Naive thymus-derived CD8-positive, alpha-beta T cell (primary cell): Measurements from ENCODE around the gene RAI14. TPM values are rescaled to one million over a fixed set of nuclear protein-coding genes. Genes with fewer than 3 reads are reported as not detected.
"Not testable (repeated sequence)": the region's sequence is repeated elsewhere in the genome, so short reads cannot be mapped to it uniquely, and the experiment has no call there.

Experiments
- ATAC-seq, 2 donors: fragments of 150-1000 bp; cut with Tn5 transposase in 1 of 2; sonication (Bioruptor Pico), chemical (Tn5 transposase) in 1 of 2; 1 replicate in 1 of 2; 2 replicates in 1 of 2; pipeline ENCODE4 v1.10.0; 2021; ENCODE audit warnings: mild to moderate bottlenecking in 2 of 2, moderate library complexity in 2 of 2
- POLR2A ChIA-PET: fragments of 350-600 bp; sonication (Branson Sonifier 250); formaldehyde crosslinking; loops from one replicate; lab custom pipeline; 2021; ENCODE audit warnings: antibody characterized with exemption; lab: Charles Lee
- DNase-seq, 10 donors: peaks; one replicate each; pipeline versions ENCODE4 v3.0.0 to v3.0.0-alpha.2; 2020 to 2022
- H3K27ac Mint-ChIP-seq, 10 donors: one replicate each; pipeline ENCODE4 v1.8.0; 2020 to 2022; ENCODE audit warnings: mild to moderate bottlenecking in 10 of 10, mixed read lengths in 10 of 10, moderate library complexity in 4 of 10, inconsistent platforms in 1 of 10
- H3K27me3 Mint-ChIP-seq, 5 donors: one replicate each; pipeline ENCODE4 v1.8.0; 2021 to 2022; ENCODE audit warnings: mixed read lengths in 5 of 5
- H3K36me3 Mint-ChIP-seq, 3 donors: one replicate each; pipeline ENCODE4 v1.8.0; 2020 to 2022; ENCODE audit warnings: mixed read lengths in 3 of 3, mild to moderate bottlenecking in 2 of 3, inconsistent platforms in 1 of 3
- H3K4me1 Mint-ChIP-seq, 4 donors: one replicate each; pipeline ENCODE4 v1.8.0; 2021 to 2022; ENCODE audit warnings: mixed read lengths in 4 of 4
- H3K4me3 Mint-ChIP-seq, 10 donors: one replicate each; pipeline ENCODE4 v1.8.0; 2020 to 2022; ENCODE audit warnings: mild to moderate bottlenecking in 10 of 10, mixed read lengths in 10 of 10, moderate library complexity in 6 of 10, inconsistent platforms in 1 of 10
- H3K9me3 Mint-ChIP-seq, 9 donors: one replicate each; pipeline ENCODE4 v1.8.0; 2020 to 2022; ENCODE audit warnings: mixed read lengths in 9 of 9, mild to moderate bottlenecking in 3 of 9, inconsistent platforms in 1 of 9, moderate library complexity in 1 of 9
- polyA plus RNA-seq, 3 donors: library from polyadenylated mRNA; unstranded; fragments of 300-500 nt; fragmentation: Illumina TruSeq; gene quantifications; one replicate each; pipeline ENCODE4 v1.2.3, GENCODE V29; 2021
- total RNA-seq, 8 experiments: library from RNA in 2 of 8; stranded (reverse) in 2 of 8; gene quantifications; one replicate each; pipeline ENCODE4 v1.2.3 and lab custom pipeline; 2021 to 2026

The RAI14 gene
- total and polyA plus RNA-seq, 5 experiments from 2014 or later = not detected

DNA sequence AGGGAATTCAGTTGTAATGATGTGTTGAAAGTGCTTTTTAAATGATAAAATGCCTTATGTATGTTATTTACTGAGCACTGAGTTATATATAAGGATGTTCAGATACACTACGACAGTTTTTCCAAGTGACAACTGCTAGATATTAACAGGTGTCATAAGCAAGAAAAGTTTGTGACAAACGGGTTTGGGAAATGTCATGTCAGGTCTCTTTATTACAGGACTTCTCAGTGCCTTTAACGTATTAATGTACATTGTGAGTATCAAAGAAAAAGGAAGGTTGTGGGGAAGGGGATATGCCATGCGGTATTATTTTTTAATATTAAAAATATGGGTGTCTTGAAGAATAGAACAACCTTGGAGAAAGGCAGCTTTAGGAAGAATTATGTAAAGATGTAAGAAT, 56.4 kb downstream of the RAI14 start:
- Mint-ChIP-seq H3K4me3 (no peak overlapping the region), H3K36me3 (no peaks in the 10 kb centered on the region), H3K9me3 (peaks cover 0 to 2% (median 0%) of the 10 kb centered on the region in 9 donors), H3K4me1 (no peaks in the 10 kb centered on the region), H3K27ac (no peak overlapping the region), H3K27me3 (peaks cover 3 to 12% (median 5%) of the 10 kb centered on the region in 5 donors)
- no peak for ATAC-seq
- DNase-seq = no peak
- POLR2A ChIA-PET = interaction anchor here (0.6 kb wide), 1 partner anchor 252 kb away, joined by 3 read pairs; no protein-coding TSS in a partner anchor

DNA sequence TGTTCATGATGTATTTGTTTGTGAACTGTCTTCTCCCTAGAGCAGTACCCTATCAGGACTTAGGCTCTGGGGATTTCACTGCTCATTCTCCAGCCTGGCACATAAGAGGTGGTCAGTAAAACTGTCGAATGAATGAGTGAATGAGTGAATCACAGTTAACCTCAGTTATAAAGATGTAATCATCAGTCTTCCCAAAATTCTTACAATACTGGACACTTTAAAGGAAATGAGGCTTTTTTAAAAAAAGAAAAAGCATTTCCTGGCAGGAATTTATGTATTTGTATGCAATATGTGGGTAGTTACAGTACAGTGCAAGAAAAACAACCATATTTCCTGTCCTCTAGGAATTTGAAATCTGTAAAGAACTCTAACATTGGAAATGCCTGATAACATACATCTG, 59.6 kb downstream of the RAI14 start:
- H3K4me1 Mint-ChIP-seq = no peaks in the 10 kb centered on the region
- no peaks in the 10 kb centered on the region for H3K36me3 Mint-ChIP-seq
- peaks cover 0 to 2% (median 0%) of the 10 kb centered on the region in 9 donors for H3K9me3 Mint-ChIP-seq
- H3K27me3 Mint-ChIP-seq = peaks cover 3 to 17% (median 5%) of the 10 kb centered on the region in 5 donors
- no peak overlapping the region for H3K4me3 Mint-ChIP-seq
- POLR2A ChIA-PET = no interaction called here
- ATAC-seq (no peak), DNase-seq (no peak)
- H3K27ac Mint-ChIP-seq = no peak overlapping the region

DNA sequence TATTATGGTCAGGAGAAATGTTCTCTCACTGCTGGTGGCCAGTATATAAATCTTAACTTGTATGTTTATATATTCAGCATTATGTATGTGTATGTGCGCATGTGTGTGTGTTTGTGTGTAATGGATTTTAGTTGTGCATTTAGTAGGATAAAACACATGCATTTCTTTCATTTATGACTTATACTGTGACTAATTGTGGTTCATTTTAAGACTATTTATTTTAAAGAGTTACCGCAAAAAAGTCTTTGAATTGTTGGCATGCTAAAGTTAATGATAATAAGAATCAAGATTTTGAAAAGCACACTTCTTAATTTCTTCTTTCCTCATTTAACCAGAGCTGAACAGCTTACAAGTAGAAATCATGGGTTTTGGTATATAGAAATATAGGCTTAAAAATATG, 60.9 kb downstream of the RAI14 start:
- ATAC-seq = no peak
- Mint-ChIP-seq H3K27ac (no peak overlapping the region), H3K36me3 (no peaks in the 10 kb centered on the region), H3K4me1 (no peaks in the 10 kb centered on the region), H3K9me3 (peaks cover 0 to 2% (median 0%) of the 10 kb centered on the region in 9 donors), H3K4me3 (no peak overlapping the region), H3K27me3 (peaks cover 4 to 17% (median 5%) of the 10 kb centered on the region in 5 donors)
- no peak for DNase-seq
- POLR2A ChIA-PET = no interaction called here

DNA sequence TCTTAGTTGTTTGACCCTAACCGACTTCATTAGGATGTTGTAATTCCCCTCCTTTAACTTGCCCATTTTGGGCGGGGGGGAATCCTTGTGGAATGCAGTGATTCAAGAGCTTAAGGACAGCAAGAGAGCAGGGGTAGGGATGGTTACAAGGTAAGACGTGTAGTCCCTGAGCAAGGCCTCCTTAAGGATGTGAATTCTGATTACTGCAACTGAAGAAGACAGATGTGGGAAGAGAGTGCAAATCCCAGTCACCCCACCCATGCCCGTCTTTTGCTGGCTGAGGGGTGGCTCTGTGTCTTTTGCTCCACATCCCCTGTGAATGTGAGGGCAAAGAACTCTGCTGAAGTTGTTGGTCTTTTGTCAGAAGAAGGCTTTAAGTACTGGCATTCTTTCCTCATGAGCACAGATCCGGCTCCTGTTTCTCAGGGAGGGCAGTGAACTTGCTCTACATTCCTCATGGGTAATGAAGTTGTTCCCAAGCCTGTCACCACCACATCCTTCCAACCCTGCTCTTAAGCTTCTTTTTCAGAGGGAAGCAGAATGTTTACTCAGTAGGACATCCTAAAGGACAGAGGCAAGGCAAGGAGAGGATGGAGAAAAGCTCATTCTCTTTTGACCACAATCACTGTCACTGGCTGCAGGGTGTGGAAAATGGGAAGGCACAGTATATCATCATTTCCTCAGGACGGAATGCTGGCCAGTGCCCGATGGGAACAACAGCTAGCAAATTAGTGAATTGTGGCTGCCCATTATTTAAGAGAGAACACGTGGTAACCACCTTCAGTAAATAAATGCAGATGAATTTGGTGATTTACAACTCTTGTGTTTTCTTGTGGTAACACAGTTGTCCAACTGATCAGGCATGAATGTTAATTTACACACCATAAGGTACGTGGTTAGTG, 61.5 kb downstream of the RAI14 start:
- Mint-ChIP-seq H3K27ac (no peak overlapping the region), H3K4me3 (no peak overlapping the region), H3K9me3 (peaks cover 0 to 2% (median 0%) of the 10 kb centered on the region in 9 donors), H3K4me1 (no peaks in the 10 kb centered on the region), H3K27me3 (peaks cover 4 to 23% (median 5%) of the 10 kb centered on the region in 5 donors), H3K36me3 (no peaks in the 10 kb centered on the region)
- ATAC-seq (no peak), DNase-seq (no peak)
- POLR2A ChIA-PET = no interaction called here

DNA sequence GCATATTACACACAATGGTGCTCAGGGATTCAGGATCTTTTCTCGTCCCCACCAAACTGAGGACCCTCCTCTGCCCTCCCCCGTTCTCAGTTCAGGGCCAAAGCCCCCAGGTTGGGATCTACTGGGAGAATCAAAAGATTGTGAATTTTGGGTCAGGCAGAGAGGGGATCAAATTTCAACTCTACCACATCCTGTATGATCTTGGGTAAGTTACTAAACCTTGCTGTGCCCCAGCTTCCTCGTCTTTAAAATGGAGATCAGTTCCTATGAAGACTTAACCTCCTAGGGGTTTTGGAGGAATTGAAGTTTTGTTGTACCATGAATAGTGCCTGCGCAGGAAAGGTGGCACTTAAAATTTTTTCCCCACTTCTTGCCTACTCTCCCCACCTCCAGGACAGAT, 62.4 kb downstream of the RAI14 start:
- H3K36me3 Mint-ChIP-seq = no peaks in the 10 kb centered on the region
- no peak overlapping the region for H3K27ac Mint-ChIP-seq
- H3K4me3 Mint-ChIP-seq = no peak overlapping the region
- DNase-seq = no peak
- H3K4me1 Mint-ChIP-seq = no peaks in the 10 kb centered on the region
- POLR2A ChIA-PET = no interaction called here
- no peak for ATAC-seq
- H3K27me3 Mint-ChIP-seq = peaks cover 3 to 19% (median 5%) of the 10 kb centered on the region in 5 donors
- no peaks in the 10 kb centered on the region for H3K9me3 Mint-ChIP-seq

DNA sequence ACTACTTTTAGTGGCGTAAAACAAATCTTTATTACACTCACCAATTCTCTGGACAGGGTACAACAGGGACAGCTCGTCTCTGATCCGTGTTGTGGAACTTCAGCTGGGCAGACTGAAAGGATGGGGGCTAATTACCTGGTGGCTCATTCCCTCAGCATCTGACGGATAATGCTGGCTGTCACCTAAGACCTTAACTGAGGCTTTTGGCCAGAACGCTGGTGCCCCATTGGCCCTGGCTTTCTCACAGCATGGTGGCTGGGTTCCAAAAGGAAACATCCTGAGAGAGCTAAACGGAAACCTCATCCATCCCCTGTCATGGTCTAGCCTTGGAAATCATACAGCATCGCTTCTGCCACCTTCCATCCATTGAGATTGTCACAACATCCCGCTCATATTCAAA, 62.9 kb downstream of the RAI14 start:
- DNase-seq = no peak
- Mint-ChIP-seq H3K4me1 (no peaks in the 10 kb centered on the region), H3K9me3 (no peaks in the 10 kb centered on the region), H3K27me3 (peaks cover 3 to 19% (median 5%) of the 10 kb centered on the region in 5 donors), H3K27ac (no peak overlapping the region), H3K4me3 (no peak overlapping the region), H3K36me3 (no peaks in the 10 kb centered on the region)
- no peak for ATAC-seq
- POLR2A ChIA-PET = no interaction called here

DNA sequence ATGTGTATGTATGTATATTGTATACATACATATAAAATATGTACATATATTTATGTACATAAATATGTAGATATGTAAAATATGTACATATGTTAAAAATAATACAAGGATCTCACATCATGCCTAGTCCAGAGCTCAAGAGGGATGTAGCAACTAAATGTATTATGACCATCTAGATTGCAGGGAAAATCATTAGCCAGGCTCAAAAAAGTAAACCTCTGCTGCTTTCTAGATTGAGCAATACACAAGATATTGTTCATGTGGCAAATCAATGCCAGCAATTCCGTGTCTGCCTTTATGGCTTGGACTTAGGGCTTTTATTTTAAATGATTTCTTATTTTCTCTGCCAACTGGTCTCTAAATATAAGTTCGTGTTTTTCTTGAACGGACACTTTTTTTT, 65.2 kb downstream of the RAI14 start:
- H3K4me1 Mint-ChIP-seq = no peaks in the 10 kb centered on the region
- DNase-seq (no peak), ATAC-seq (no peak)
- POLR2A ChIA-PET = no interaction called here
- H3K27ac Mint-ChIP-seq = no peak overlapping the region
- H3K9me3 Mint-ChIP-seq = peaks cover 0 to 4% (median 0%) of the 10 kb centered on the region in 9 donors
- H3K36me3 Mint-ChIP-seq = no peaks in the 10 kb centered on the region
- peaks cover 0 to 15% (median 3%) of the 10 kb centered on the region in 5 donors for H3K27me3 Mint-ChIP-seq
- H3K4me3 Mint-ChIP-seq = no peak overlapping the region

DNA sequence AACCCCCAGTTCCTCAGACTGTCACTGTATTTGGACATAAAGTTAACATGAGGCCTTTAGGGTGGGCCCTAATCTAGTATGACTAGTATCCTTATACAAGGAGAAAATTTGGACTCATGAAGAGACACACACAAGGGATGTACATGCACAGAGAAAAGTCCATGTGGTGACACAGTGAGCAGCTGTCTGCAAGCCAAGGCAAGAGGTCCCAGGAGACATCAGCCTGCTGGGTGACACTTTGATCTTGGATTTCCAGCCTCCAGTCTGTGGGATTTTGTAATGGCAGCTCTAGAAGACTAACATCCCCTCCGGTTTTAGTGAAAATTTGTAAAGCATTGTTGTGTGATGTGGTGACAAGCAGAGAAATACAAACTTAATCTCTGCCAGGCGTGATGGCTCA, 66.1 kb downstream of the RAI14 start:
- H3K4me1 Mint-ChIP-seq = no peaks in the 10 kb centered on the region
- no peak overlapping the region for H3K4me3 Mint-ChIP-seq
- POLR2A ChIA-PET = interaction anchor here (0.7 kb wide), 1 partner anchor 1471 kb away, joined by 3 read pairs; no protein-coding TSS in a partner anchor
- H3K27me3 Mint-ChIP-seq = peaks cover 0 to 21% (median 6%) of the 10 kb centered on the region in 5 donors
- peaks cover 0 to 3% (median 0%) of the 10 kb centered on the region in 3 donors for H3K36me3 Mint-ChIP-seq
- no peak for DNase-seq
- peaks cover 0 to 12% (median 5%) of the 10 kb centered on the region in 9 donors for H3K9me3 Mint-ChIP-seq
- no peak overlapping the region for H3K27ac Mint-ChIP-seq
- ATAC-seq = no peak

DNA sequence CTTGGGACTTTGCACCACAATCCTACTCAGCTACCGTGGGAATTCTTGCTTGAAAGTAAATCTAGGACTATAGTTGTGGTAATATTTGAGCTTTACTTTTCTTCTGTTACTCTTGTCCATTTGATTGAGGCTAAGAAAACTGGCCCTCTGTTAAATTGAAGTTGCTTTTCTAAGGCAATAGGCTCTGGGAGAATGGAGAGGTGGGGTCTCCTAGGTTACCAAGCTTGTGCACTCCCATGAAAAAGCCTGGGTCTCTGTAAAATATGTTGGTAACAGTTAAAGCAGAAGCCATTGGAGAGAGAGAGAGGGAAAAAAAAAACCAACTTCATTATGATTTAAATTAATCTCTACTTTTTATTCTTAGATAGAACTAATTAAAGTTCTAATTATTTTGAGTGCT, 68.6 kb downstream of the RAI14 start:
- ATAC-seq (no peak), DNase-seq (no peak)
- Mint-ChIP-seq H3K4me3 (no peak overlapping the region), H3K36me3 (peaks cover 0 to 3% (median 0%) of the 10 kb centered on the region in 3 donors), H3K27ac (no peak overlapping the region), H3K4me1 (no peaks in the 10 kb centered on the region), H3K27me3 (peaks cover 0 to 16% (median 6%) of the 10 kb centered on the region in 5 donors), H3K9me3 (peaks cover 2 to 18% (median 8%) of the 10 kb centered on the region in 9 donors)
- POLR2A ChIA-PET = no interaction called here

DNA sequence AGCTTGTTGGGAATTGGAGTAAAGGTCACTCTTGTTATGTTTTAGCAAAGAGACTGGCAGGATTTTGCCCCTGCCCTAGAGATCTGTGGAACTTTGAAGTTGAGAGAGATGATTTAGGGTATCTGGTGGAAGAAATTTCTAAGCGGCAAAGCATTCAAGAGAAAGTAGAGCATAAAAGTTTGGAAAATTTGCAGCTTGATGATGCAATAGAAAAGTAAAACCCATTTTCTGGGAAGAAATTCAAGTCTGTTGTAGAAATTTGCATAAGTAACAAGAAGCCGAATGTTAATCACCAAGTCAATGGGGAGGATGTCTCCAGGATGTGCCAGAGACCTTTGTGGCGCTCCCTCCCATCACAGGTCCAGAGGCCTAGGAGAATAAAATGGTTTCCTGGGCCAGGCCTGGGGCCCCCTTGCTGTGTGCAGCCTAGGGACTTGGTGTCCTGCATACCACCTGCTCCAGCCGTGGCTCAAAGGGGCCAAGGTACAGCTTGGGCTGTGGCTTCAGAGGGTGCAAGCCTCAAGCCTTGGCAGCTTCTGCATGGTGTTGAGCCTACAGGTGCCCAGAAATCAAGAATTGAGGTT, 71.1 kb downstream of the RAI14 start:
- H3K36me3 Mint-ChIP-seq, ATAC-seq, H3K4me3 Mint-ChIP-seq: not testable (repeated sequence)

DNA sequence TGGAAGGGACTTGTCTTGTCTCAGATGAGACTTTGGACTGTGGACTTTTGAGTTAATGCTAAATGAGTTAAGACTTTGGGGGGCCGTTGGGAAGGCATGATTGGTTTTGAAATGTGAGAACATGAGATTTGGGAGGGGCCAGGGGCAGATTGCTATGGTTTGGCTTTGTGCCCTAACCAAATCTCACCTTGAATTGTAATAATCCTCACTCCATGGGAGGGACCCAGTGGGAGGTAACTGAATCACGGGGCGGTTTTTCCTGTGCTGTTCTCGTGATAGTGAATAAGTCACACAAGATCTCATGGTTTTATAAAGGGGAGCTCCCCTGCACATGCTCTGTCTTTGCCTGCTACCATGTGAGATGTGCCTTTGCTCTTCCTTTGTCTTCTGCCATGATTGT, 72.1 kb downstream of the RAI14 start:
- POLR2A ChIA-PET = no interaction called here
- H3K4me3 Mint-ChIP-seq = no peak overlapping the region
- H3K9me3 Mint-ChIP-seq = peaks cover 2 to 18% (median 8%) of the 10 kb centered on the region in 9 donors
- ATAC-seq = no peak
- H3K27ac Mint-ChIP-seq = no peak overlapping the region
- peaks cover 0 to 3% (median 0%) of the 10 kb centered on the region in 3 donors for H3K36me3 Mint-ChIP-seq
- no peak for DNase-seq
- H3K27me3 Mint-ChIP-seq = peaks cover 0 to 8% (median 5%) of the 10 kb centered on the region in 5 donors
- H3K4me1 Mint-ChIP-seq = no peaks in the 10 kb centered on the region

More for the DNA sequence above, 71.1 kb downstream of the RAI14 start:
- H3K9me3 Mint-ChIP-seq = peaks cover 2 to 18% (median 8%) of the 10 kb centered on the region in 9 donors
- H3K27ac Mint-ChIP-seq, H3K4me1 Mint-ChIP-seq, POLR2A ChIA-PET, DNase-seq, H3K27me3 Mint-ChIP-seq: not testable (repeated sequence)

DNA sequence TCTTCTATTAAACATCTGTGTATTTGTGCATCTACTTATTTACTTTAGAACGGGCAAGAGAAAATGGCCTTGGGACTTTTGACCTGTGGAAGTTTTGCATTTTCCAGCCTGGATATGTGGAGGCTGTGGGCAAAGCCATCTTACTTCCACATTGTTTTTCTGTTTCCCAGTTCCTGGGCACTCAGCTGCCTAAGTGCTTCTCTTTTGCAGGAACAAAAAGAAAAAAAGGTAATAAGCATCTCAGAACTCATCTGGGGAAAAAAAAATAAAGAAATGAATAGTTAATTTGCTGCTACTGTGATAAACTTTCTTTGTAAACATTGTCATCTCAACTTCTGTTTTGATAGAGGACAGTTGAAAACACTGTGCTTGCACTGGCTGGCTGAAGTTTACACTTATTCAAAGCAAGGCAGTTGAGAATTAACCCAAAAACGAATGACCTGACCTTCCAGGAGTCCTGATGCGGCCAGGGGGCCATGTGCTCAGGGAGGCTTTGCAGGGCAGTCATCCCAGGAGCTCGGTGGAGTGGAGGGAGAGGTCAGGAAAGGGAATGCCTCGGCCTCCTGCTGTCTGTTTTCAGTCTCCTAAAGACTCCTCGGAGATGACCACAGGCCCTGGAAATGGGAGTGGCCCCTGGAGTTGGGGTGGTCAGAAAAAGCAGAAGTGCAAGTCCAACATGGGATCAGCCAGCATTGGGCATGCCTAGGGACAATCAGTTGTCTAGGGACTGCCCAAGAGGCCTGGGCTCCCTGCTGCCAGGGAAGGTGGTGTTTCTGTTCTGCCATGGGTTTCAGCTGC, 75.5 kb downstream of the RAI14 start:
- POLR2A ChIA-PET = no interaction called here
- H3K4me3 Mint-ChIP-seq = no peak overlapping the region
- H3K27ac Mint-ChIP-seq = no peak overlapping the region
- no peak for ATAC-seq
- peaks cover 0 to 3% (median 0%) of the 10 kb centered on the region in 3 donors for H3K36me3 Mint-ChIP-seq
- H3K4me1 Mint-ChIP-seq = no peaks in the 10 kb centered on the region
- peaks cover 0 to 11% (median 4%) of the 10 kb centered on the region in 5 donors for H3K27me3 Mint-ChIP-seq
- DNase-seq = no peak
- H3K9me3 Mint-ChIP-seq = peaks cover 0 to 12% (median 6%) of the 10 kb centered on the region in 9 donors
